ENCODE results near the gene LIF. TPM values are rescaled to one million over a fixed set of nuclear protein-coding genes. Genes with fewer than 3 reads are reported as not detected.

Gene LIF
- total RNA-seq, 2 experiments from 2014 or later, result 0.17 to 0.30 TPM

DNA sequence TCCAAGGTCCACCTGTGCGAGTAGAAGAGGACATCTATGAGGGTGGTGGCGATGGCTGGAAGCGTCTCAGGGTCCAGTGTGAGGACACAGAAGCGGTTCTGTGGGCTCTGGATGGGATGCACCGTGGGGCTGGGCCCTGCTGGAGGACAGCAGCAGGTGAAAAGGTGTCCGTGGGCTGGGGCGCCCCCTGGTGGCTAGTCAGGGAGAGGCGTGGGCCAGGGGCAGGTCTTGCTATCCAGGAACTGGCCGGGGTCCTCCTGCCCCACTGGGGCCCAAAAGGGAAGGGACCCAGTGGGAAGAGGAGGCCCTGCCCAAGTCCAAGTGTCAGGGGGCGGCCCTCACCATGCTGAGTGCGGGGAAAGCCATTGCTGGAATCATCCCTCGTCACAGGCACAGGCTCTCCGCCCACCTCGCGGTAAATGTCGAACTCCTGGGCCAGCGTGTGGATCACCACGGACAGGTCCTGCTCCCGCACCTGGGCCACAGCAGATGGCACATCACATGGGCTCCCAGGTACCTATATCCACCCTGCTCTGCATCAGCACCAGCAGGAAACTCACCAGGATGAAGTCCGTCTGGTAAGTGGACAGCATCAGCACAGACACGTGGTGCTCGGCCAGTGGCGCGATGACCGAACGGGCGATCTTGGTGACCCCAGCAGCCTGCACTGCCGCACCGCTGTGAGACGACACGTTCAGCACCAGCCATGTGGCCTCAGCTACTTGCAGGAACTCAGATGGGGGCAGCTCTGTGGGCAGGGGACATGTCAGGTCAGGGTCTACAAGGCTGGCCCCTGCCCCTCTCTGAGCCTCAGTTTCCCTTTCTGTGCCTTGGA lies 40.5 kb upstream of the LIF start:
- intact Hi-C loops (cut with DNase I, micrococcal nuclease), result loop anchor here (1.0 to 5.0 kb wide), 7 partner anchors 24 to 198 kb away; partner anchors contain the start of genes MTFP1 (in 2 of the 2) and RNF215 (in 2 of the 2)
- Mint-ChIP-seq H3K9me3 (no peaks in the 10 kb centered on the region), H3K27ac (no peak overlapping the region), H3K4me1 (ENCODE audit: low read depth) (peaks cover 42% of the 10 kb centered on the region), H3K36me3 (ENCODE audit: low read depth) (peaks cover 49% of the 10 kb centered on the region), H3K4me3 (peak overlapping the region; percentile 97), H3K27me3 (no peaks in the 10 kb centered on the region)
- ATAC-seq (ENCODE audit: poor library complexity) (peak; percentile 17), DNase-seq (peak; percentile 76 to 92 (median 86))
- no peak overlapping the region for H3K4me3 ChIP-seq (ENCODE audit: low read length)
- TF ChIP-seq CTCF (IDR thresholded peaks at IDR 0.05), result peak; percentile 95
- no peaks in the 10 kb centered on the region for H3K9me3 ChIP-seq (ENCODE audit: control insufficient read depth in 1 of 2, insufficient read depth in 1 of 2, low read length in 2 of 2)
- H3K27ac ChIP-seq (ENCODE audit: low read depth in 1 of 2, low read length in 2 of 2), result no peak overlapping the region
- no peaks in the 10 kb centered on the region for H3K27me3 ChIP-seq (ENCODE audit: control insufficient read depth in 1 of 2, insufficient read depth in 2 of 2, low read length in 2 of 2)
- ChIA-PET CTCF (interaction anchor here (0.7 to 6.8 kb wide), 38 partner anchors 9 to 201 kb away, joined by 3 to 99 read pairs (median 6); partner anchors contain the start of genes CCDC157, MTFP1, OSM and RNF215), POLR2A (interaction anchor here (0.6 to 9.8 kb wide), 20 partner anchors 11 to 182 kb away, joined by 3 to 268 read pairs (median 6); partner anchors contain the start of genes CCDC157, MTFP1, OSM and RNF215)
- peaks cover 65% of the 10 kb centered on the region for H3K4me1 ChIP-seq (ENCODE audit: insufficient read depth, low read length)
- peaks cover 22% of the 10 kb centered on the region for H3K36me3 ChIP-seq (ENCODE audit: insufficient read depth, low read length)

GRCh38 chr22:30286331-30286730 lies 39.8 kb upstream of the LIF start:
- no peak for TF ChIP-seq CTCF (IDR thresholded peaks at IDR 0.05)
- no peaks in the 10 kb centered on the region for H3K27me3 ChIP-seq (ENCODE audit: control insufficient read depth in 1 of 2, insufficient read depth in 2 of 2, low read length in 2 of 2)
- no peaks in the 10 kb centered on the region for H3K9me3 ChIP-seq (ENCODE audit: control insufficient read depth in 1 of 2, insufficient read depth in 1 of 2, low read length in 2 of 2)
- Mint-ChIP-seq H3K4me3 (peak overlapping the region; percentile 6), H3K27ac (no peak overlapping the region), H3K9me3 (no peaks in the 10 kb centered on the region), H3K36me3 (ENCODE audit: low read depth) (peaks cover 42% of the 10 kb centered on the region), H3K4me1 (ENCODE audit: low read depth) (peaks cover 39% of the 10 kb centered on the region), H3K27me3 (no peaks in the 10 kb centered on the region)
- H3K36me3 ChIP-seq (ENCODE audit: insufficient read depth, low read length), result peaks cover 15% of the 10 kb centered on the region
- no peak for ATAC-seq (ENCODE audit: poor library complexity)
- POLR2A ChIA-PET, result interaction anchor here (1.6 to 7.2 kb wide), 3 partner anchors 71 to 102 kb away, joined by 6 to 88 read pairs (median 83); partner anchors contain the start of genes CCDC157, RNF215 and SF3A1
- no peak overlapping the region for H3K4me3 ChIP-seq (ENCODE audit: low read length)
- CTCF ChIA-PET, result interaction anchor here (1.0 to 3.1 kb wide), 3 partner anchors 23 to 104 kb away, joined by 5 to 28 read pairs (median 5); partner anchors contain the start of gene RNF215
- H3K27ac ChIP-seq (ENCODE audit: low read depth in 1 of 2, low read length in 2 of 2), result no peak overlapping the region
- DNase-seq, result no peak
- intact Hi-C loops (cut with DNase I, micrococcal nuclease), result loop anchor here (1.0 to 5.0 kb wide), 3 partner anchors 23 to 198 kb away; partner anchors contain the start of gene MTFP1 (in 1 of the 2)
- peaks cover 61% of the 10 kb centered on the region for H3K4me1 ChIP-seq (ENCODE audit: insufficient read depth, low read length)

GRCh38 chr22:30285846-30286200 lies 39.3 kb upstream of the LIF start:
- CTCF ChIA-PET, result interaction anchor here (0.5 to 3.1 kb wide), 4 partner anchors 22 to 105 kb away, joined by 3 to 28 read pairs (median 5); partner anchors contain the start of gene RNF215
- peaks cover 58% of the 10 kb centered on the region for H3K4me1 ChIP-seq (ENCODE audit: insufficient read depth, low read length)
- H3K27me3 ChIP-seq (ENCODE audit: control insufficient read depth in 1 of 2, insufficient read depth in 2 of 2, low read length in 2 of 2), result no peaks in the 10 kb centered on the region
- Mint-ChIP-seq H3K27ac (no peak overlapping the region), H3K27me3 (no peaks in the 10 kb centered on the region), H3K36me3 (ENCODE audit: low read depth) (peaks cover 37% of the 10 kb centered on the region), H3K9me3 (no peaks in the 10 kb centered on the region), H3K4me1 (ENCODE audit: low read depth) (peaks cover 37% of the 10 kb centered on the region), H3K4me3 (no peak overlapping the region)
- no peak for DNase-seq
- H3K36me3 ChIP-seq (ENCODE audit: insufficient read depth, low read length), result peaks cover 13% of the 10 kb centered on the region
- H3K27ac ChIP-seq (ENCODE audit: low read depth in 1 of 2, low read length in 2 of 2), result no peak overlapping the region
- no peak overlapping the region for H3K4me3 ChIP-seq (ENCODE audit: low read length)
- intact Hi-C loops (cut with DNase I, micrococcal nuclease), result loop anchor here (1.0 to 5.0 kb wide), 3 partner anchors 23 to 199 kb away; partner anchors contain the start of gene MTFP1 (in 1 of the 2)
- POLR2A ChIA-PET, result interaction anchor here (5.6 to 7.2 kb wide), 2 partner anchors 72 to 101 kb away, joined by 83 to 88 read pairs; partner anchors contain the start of genes CCDC157, RNF215 and SF3A1
- H3K9me3 ChIP-seq (ENCODE audit: control insufficient read depth in 1 of 2, insufficient read depth in 1 of 2, low read length in 2 of 2), result no peaks in the 10 kb centered on the region
- ATAC-seq (ENCODE audit: poor library complexity), result no peak
- no peak for TF ChIP-seq CTCF (IDR thresholded peaks at IDR 0.05)

All from CD4-positive, alpha-beta T cell (primary cell).